GM18909 (cell line): Measurements from ENCODE around the gene FAIM2.

Source experiments
- ATAC-seq: cut with Tn5 transposase; IDR thresholded peaks from one replicate; pipeline ENCODE4 v1.9.1; 2021; ENCODE audit warnings: mild to moderate bottlenecking; ENCODE audit not compliant: unreplicated experiment, poor library complexity

Gene FAIM2

GRCh38 chr12:49941556-49942511 lies 38.1 kb upstream of the FAIM2 start:
- no peak for ATAC-seq

GRCh38 chr12:49939707-49940106 lies 36.0 kb upstream of the FAIM2 start:
- ATAC-seq: no peak

- no peak for ATAC-seq
Measured at GRCh38 chr12:49939307-49939706, 35.6 kb upstream of the FAIM2 start.

- ATAC-seq: no peak
Measured at GRCh38 chr12:49937639-49938300, 34.1 kb upstream of the FAIM2 start.

GRCh38 chr12:49936925-49937324 lies 33.2 kb upstream of the FAIM2 start:
- ATAC-seq: no peak

- no peak for ATAC-seq
Measured at GRCh38 chr12:49934505-49934904, 30.8 kb upstream of the FAIM2 start.

GRCh38 chr12:49933796-49934195 lies 30.1 kb upstream of the FAIM2 start:
- ATAC-seq: no peak

GRCh38 chr12:49932533-49933130 lies 28.9 kb upstream of the FAIM2 start:
- ATAC-seq: no peak

- no peak for ATAC-seq
Measured at GRCh38 chr12:49932023-49932422, 28.3 kb upstream of the FAIM2 start.

GRCh38 chr12:49930515-49931288 lies 27.0 kb upstream of the FAIM2 start:
- ATAC-seq: no peak

- ATAC-seq: no peak
Measured at GRCh38 chr12:49929581-49929980, 25.9 kb upstream of the FAIM2 start.

- ATAC-seq: no peak
Measured at GRCh38 chr12:49928471-49928870, 24.8 kb upstream of the FAIM2 start.

- ATAC-seq: no peak
Measured at GRCh38 chr12:49925433-49926204, 21.9 kb upstream of the FAIM2 start.

GRCh38 chr12:49924628-49925246 lies 21.0 kb upstream of the FAIM2 start:
- no peak for ATAC-seq

GRCh38 chr12:49923880-49924556 lies 20.3 kb upstream of the FAIM2 start:
- ATAC-seq: no peak

- no peak for ATAC-seq
Measured at GRCh38 chr12:49923035-49923644, 19.4 kb upstream of the FAIM2 start.

GRCh38 chr12:49922349-49923034 lies 18.8 kb upstream of the FAIM2 start:
- no peak for ATAC-seq

- no peak for ATAC-seq
Measured at GRCh38 chr12:49921936-49922335, 18.2 kb upstream of the FAIM2 start.
